LNCAP (cell line): ENCODE data around the gene C20orf96.

Experiments used
- CTCF ChIP-seq: fragments of 450-650 bp; IDR thresholded peaks from 2 replicates; pipeline ENCODE4 v1.5.1; 2017; ENCODE audit warnings: mild to moderate bottlenecking

The C20orf96 gene

GRCh38 chr20:271528-271927 is 19.0 kb downstream of the C20orf96 start:
- no peak for TF ChIP-seq CTCF

GRCh38 chr20:271069-271468 is 19.5 kb downstream of the C20orf96 start:
- no peak for TF ChIP-seq CTCF

- no peak for TF ChIP-seq CTCF
Observed at GRCh38 chr20:270517-270916, 20.0 kb downstream of the C20orf96 start.

- TF ChIP-seq CTCF: peak; percentile 94
Observed at GRCh38 chr20:266596-267562, 23.7 kb downstream of the C20orf96 start.

GRCh38 chr20:263701-264100 is 26.8 kb downstream of the C20orf96 start:
- TF ChIP-seq CTCF: no peak

- no peak for TF ChIP-seq CTCF
Observed at GRCh38 chr20:259981-260380, 30.6 kb downstream of the C20orf96 start.

GRCh38 chr20:258963-259362 is 31.6 kb downstream of the C20orf96 start:
- TF ChIP-seq CTCF: no peak
